Subcutaneous adipose tissue (tissue), 4 donors: ENCODE results near the gene TAL2. TPM values are rescaled to one million over a fixed set of nuclear protein-coding genes. Genes with fewer than 3 reads are reported as not detected.

ENCODE experiments used
- total RNA-seq, 4 donors: library from RNA; depleted of rRNA; stranded (reverse); fragments of >200 nt; gene quantifications; one replicate each; pipeline ENCODE4 v1.1.0, GENCODE V29; 2016
- TF ChIP-seq, protein P1 (sequence below): fragments of 450-650 bp; IDR thresholded peaks from one replicate; pipeline ENCODE4 v1.5.1; 2016; ENCODE audit warnings: low read depth, mild to moderate bottlenecking, control low read depth, antibody characterized with exemption, moderate library complexity

TAL2 gene
- total RNA-seq, 4 donors from 2014 or later = 1.3 TPM; not detected in 3

DNA sequence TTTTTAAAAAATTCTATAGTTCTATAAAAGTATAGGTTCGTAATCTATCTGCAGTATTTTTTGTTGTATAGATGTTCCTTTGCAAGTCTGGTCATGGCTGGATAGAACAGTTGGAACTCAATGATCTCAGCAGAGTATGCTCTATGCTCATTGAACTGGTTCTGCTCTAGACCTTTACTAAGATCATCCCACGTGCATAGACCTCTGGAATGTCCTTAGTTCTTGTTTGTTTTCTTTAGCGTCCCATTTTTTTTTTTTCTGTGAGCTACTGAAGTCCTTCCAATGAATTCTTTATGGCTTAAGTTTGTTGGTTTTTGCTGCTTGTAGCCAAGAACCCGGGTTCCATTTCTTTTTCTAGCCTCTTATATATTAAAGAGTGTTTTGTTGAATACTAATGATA is 35.6 kb downstream of the TAL2 start:
- TF ChIP-seq, protein P1, sequence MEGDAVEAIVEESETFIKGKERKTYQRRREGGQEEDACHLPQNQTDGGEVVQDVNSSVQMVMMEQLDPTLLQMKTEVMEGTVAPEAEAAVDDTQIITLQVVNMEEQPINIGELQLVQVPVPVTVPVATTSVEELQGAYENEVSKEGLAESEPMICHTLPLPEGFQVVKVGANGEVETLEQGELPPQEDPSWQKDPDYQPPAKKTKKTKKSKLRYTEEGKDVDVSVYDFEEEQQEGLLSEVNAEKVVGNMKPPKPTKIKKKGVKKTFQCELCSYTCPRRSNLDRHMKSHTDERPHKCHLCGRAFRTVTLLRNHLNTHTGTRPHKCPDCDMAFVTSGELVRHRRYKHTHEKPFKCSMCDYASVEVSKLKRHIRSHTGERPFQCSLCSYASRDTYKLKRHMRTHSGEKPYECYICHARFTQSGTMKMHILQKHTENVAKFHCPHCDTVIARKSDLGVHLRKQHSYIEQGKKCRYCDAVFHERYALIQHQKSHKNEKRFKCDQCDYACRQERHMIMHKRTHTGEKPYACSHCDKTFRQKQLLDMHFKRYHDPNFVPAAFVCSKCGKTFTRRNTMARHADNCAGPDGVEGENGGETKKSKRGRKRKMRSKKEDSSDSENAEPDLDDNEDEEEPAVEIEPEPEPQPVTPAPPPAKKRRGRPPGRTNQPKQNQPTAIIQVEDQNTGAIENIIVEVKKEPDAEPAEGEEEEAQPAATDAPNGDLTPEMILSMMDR = no peak

DNA sequence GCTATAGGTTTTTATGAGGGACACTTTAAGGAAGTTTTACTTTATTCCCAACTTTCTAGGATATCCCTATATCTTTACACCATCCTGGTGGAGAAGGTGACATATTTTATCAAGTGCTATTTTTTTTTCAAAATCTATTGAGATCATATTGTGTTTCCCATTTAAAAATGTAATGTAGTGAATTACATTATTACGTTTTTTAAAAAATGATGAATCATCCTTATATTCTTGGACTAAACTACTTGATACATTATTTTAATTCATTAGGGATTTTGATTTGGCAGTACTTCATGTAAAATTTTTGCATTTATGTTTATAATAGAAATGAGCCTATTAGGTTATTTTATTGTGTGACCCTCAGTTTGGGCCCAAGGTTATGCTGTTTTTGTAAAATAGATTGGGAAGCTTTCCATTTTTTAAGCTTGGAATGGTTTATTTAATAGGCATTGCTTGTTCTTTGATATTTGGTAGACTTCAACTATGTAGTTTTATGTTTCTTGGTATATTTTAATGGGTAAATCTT is 36.2 kb downstream of the TAL2 start:
- TF ChIP-seq, protein P1 = no peak

DNA sequence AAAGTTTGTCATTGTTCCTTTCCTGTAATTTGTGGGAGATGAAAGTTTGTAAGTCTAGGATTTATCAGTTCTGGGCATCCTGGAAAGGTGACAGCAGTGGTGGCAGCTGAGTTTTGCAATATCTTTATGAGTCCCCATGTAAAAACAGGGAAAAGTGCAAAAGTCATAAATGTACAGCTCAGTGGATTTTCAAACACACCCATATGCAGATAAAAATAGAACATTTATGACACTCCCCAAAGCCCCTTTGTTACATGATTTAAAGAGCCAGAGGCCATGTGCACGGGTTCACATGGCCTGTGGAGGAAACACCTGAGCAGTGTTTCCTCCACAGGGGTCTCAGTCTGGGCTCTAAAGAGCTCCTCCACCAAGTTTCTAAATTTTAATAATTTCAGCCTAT is 38.4 kb downstream of the TAL2 start:
- TF ChIP-seq, protein P1 = no peak

DNA sequence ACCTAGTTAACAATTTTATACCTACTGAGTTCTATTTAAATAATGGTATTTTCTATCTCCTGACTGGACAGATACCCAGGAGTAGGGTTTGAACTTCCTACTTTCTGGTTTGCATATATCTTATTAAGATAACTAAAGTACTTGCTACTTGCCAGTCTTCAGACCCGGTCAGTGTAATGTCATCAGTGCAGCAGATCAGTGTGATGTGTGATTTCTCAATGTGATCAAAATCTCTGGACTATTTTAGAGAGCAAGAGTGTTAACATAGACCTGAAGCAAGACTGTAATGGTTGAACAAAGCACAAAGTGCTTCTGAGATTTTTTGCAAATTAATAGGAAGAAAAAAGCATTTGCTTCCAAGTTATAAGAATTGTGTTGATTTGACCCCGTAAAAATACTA is 38.9 kb downstream of the TAL2 start:
- TF ChIP-seq, protein P1 = no peak

DNA sequence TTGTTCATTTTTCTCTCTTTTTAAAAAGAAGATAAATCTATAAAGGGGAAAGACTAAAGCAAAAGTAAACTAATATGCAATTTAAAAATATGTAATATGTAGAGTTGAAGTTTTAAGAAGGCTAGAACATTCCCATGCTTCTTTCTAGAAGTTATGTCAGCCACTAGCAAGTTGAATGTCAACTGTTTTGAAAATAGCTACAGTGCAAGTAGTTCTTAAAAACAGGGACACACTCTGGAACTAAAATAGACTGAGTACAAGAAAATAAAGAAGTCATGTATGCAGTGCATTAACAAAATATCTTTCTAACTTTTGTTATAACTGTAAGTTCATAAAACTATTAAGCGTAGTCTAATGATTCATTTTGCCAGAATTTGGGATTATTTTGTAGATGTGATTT is 40.0 kb downstream of the TAL2 start:
- TF ChIP-seq, protein P1 = no peak

DNA sequence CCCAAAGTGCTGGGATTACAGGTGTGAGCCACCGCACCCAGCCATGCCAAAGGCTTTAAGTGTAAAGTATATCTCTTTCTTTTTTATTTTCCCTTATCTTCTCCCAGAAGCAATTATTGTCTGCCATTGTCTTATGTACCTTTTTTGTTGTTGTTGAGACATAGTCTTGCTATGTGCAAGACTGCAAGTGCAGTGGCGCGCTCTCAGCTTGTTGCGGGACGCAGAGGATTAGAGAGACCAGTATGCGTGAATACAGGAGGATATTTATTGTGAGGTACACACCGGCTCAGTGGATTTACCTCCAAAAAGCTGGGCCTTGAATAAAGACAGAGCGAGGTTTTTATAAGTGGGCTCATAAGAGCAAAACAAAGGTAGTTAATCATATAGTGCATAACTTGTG is 43.9 kb downstream of the TAL2 start:
- TF ChIP-seq, protein P1 = no peak

DNA sequence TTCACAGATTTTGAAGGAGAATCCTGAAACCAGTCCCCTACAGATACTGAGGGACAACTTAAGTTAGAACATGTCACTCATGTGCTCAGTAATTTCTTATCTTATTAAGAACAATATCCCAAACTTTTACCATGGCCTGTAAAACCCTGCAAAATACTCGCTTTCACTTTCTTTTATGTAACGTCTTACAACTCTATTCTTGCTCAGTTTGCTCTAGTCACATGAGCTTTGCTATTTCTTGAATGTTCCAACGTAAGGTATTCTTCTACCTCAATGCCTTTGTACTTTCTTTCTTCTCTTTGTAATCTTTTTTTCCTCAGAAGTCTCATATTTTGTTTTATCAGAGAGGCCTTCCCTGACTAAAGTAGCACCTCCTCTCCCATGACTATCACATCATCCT is 46.1 kb downstream of the TAL2 start:
- TF ChIP-seq, protein P1 = no peak
